Panc1 (cell line): ENCODE results near the gene TMC8. TPM values are rescaled to one million over a fixed set of nuclear protein-coding genes. Genes with fewer than 3 reads are reported as not detected.

Source experiments
- ATAC-seq: fragments of 200-7000 bp; cut with Tn5 transposase; 2 replicates; pipeline ENCODE4 v1.9.1; 2020; ENCODE audit warnings: mild to moderate bottlenecking, moderate library complexity
- BruUV-seq: library from RNA; stranded (reverse); fragments of 400-500 nt; replicated peaks from 2 replicates; lab custom pipeline; 2021; lab: Mats Ljungman, UMichigan
- CTCF ChIA-PET: fragments of 300-600 bp; sonication (Branson Sonifier 250); formaldehyde crosslinking; loops from one replicate; lab custom pipeline; 2022; ENCODE audit warnings: antibody characterized with exemption; lab: Charles Lee
- POLR2A ChIA-PET: fragments of 300-600 bp; sonication (Branson Sonifier 250); formaldehyde crosslinking; loops from one replicate; lab custom pipeline; 2022; ENCODE audit warnings: antibody characterized with exemption; lab: Charles Lee
- DNase-seq: peaks from one replicate; pipeline ENCODE4 v3.0.0-alpha.2; 2010; ENCODE audit warnings: low read depth, low spot score
- H3K27ac ChIP-seq: 2 replicates; pipeline ENCODE4 v1.5.1; 2011; ENCODE audit warnings: mild to moderate bottlenecking, low read length, inconsistent platforms
- H3K27me3 ChIP-seq: fragments of 200-500 bp; sonication (Bioruptor generic); 2 replicates; pipeline ENCODE4 v1.6.0; 2014; ENCODE audit warnings: low read length, inconsistent platforms; ENCODE audit not compliant: control insufficient read depth, insufficient read depth
- H3K36me3 ChIP-seq: fragments of 200-500 bp; sonication (Bioruptor generic); 2 replicates; pipeline ENCODE4 v1.5.1; 2014; ENCODE audit warnings: inconsistent platforms, mild to moderate bottlenecking, low read length, moderate library complexity; ENCODE audit not compliant: control insufficient read depth, insufficient read depth
- H3K4me1 ChIP-seq: 2 replicates; pipeline ENCODE4 v1.5.1; 2011; ENCODE audit warnings: inconsistent platforms, mild to moderate bottlenecking, low read length, moderate library complexity; ENCODE audit not compliant: control insufficient read depth, insufficient read depth
- H3K4me3 ChIP-seq, 2 experiments: 2 replicates each; pipeline ENCODE4 v1.5.1; 2011 to 2012; ENCODE audit warnings: low read depth in 2 of 2, low read length in 2 of 2, mild to moderate bottlenecking in 2 of 2, inconsistent platforms in 1 of 2, moderate library complexity in 1 of 2
- H3K9me3 ChIP-seq: fragments of 200-500 bp; sonication (Bioruptor generic); 2 replicates; pipeline ENCODE4 v1.5.1; 2014; ENCODE audit warnings: low read depth, mild to moderate bottlenecking, inconsistent platforms, low read length, moderate library complexity; ENCODE audit not compliant: control insufficient read depth, insufficient read depth
- POLR2AphosphoS5 ChIP-seq: IDR thresholded peaks from 2 replicates; pipeline ENCODE4 v1.6.1; 2012; ENCODE audit warnings: mild to moderate bottlenecking, low read depth, low read length, moderate library complexity
- REST ChIP-seq, 2 experiments: IDR thresholded peaks; 2 replicates each; pipeline ENCODE4 v1.6.1; 2011 to 2012; ENCODE audit warnings: low read depth in 2 of 2, control low read depth in 1 of 2, low read length in 1 of 2, mild to moderate bottlenecking in 1 of 2, moderate library complexity in 1 of 2; ENCODE audit not compliant: insufficient read depth in 1 of 2
- SIN3A ChIP-seq: IDR thresholded peaks from 2 replicates; pipeline ENCODE4 v1.6.1; 2012; ENCODE audit warnings: low read depth, mild to moderate bottlenecking, low read length, moderate library complexity, borderline replicate concordance; ENCODE audit not compliant: insufficient read depth
- TCF7L2 ChIP-seq: IDR thresholded peaks from 2 replicates; pipeline ENCODE4 v1.6.1; 2011; ENCODE audit warnings: mild to moderate bottlenecking, low read depth, low read length, inconsistent platforms
- in situ Hi-C: cut with HindIII; loops from 2 replicates; pipeline ENCODE4 v1.10.0; 2016; ENCODE audit warnings: low sequenced_read_pairs, low pct_unique_long_range_greater_than_20kb
- intact Hi-C: fragments of 100-400 bp; cut with micrococcal nuclease; formaldehyde crosslinking; loops from one replicate; pipeline ENCODE4 v1.10.0; 2022; ENCODE audit not compliant: unreplicated experiment
- total RNA-seq: library from RNA; stranded (reverse); gene quantifications from one replicate; pipeline ENCODE4 v1.2.1, GENCODE V29; 2021; ENCODE audit not compliant: unreplicated experiment
- TF ChIP-seq, protein P1 (sequence below): fragments of 450-650 bp; IDR thresholded peaks from 2 replicates; pipeline ENCODE4 v1.5.1; 2017; ENCODE audit warnings: mild to moderate bottlenecking

Gene TMC8
- total RNA-seq, 1 experiment from 2014 or later, result 1.4 TPM

- TSS peak; percentile 84 for BruUV-seq
- Histone ChIP-seq H3K36me3 (peaks cover 2% of the 10 kb centered on the region; the same call in 1 of the 2 replicates), H3K4me1 (peaks cover 41% of the 10 kb centered on the region), H3K27me3 (no peaks in the 10 kb centered on the region), H3K27ac (peak overlapping the region; percentile 76), H3K4me3 (peak overlapping the region; percentile 73 to 75), H3K9me3 (no peaks in the 10 kb centered on the region)
- DNase-seq (no peak), ATAC-seq (peak; percentile 46)
- ChIA-PET POLR2A (interaction anchor here (0.5 kb wide), 1 partner anchor 59 kb away, joined by 3 read pairs; the partner anchor contains the start of gene TK1), CTCF (interaction anchor here (0.7 to 0.9 kb wide), 2 partner anchors 12 to 105 kb away, joined by 3 read pairs; no protein-coding TSS in a partner anchor)
- intact Hi-C loops, result no loop called here
- TF ChIP-seq SIN3A, result no peak; the same call in 1 of the 2 replicates
- TF ChIP-seq POLR2AphosphoS5, result no peak
- TF ChIP-seq, protein P1, sequence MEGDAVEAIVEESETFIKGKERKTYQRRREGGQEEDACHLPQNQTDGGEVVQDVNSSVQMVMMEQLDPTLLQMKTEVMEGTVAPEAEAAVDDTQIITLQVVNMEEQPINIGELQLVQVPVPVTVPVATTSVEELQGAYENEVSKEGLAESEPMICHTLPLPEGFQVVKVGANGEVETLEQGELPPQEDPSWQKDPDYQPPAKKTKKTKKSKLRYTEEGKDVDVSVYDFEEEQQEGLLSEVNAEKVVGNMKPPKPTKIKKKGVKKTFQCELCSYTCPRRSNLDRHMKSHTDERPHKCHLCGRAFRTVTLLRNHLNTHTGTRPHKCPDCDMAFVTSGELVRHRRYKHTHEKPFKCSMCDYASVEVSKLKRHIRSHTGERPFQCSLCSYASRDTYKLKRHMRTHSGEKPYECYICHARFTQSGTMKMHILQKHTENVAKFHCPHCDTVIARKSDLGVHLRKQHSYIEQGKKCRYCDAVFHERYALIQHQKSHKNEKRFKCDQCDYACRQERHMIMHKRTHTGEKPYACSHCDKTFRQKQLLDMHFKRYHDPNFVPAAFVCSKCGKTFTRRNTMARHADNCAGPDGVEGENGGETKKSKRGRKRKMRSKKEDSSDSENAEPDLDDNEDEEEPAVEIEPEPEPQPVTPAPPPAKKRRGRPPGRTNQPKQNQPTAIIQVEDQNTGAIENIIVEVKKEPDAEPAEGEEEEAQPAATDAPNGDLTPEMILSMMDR, result no peak
- no peak for TF ChIP-seq TCF7L2
- TF ChIP-seq REST (IDR thresholded peaks at IDR 0.05; ENCODE audit: insufficient read depth in 1 of 2, low read depth in 2 of 2, low read length in 1 of 2), result no peak
- in situ Hi-C loops, result no loop called here
Observed at GRCh38 chr17:78127888-78128550, 2.6 kb upstream of the TMC8 start.

GRCh38 chr17:78128551-78129350 lies 1.8 kb upstream of the TMC8 start, which contains the start of gene TMC6:
Gene TMC6, minus strand, starts transcription at chr17:78128755. Its CDS starts 1,923 bp downstream, at chr17:78126832.
- POLR2A ChIA-PET, result interaction anchor here (0.5 kb wide), 1 partner anchor 58 kb away, joined by 3 read pairs; the partner anchor contains the start of gene TK1
- intact Hi-C loops, result no loop called here

More at GRCh38 chr17:78128551-78129350, 1.8 kb upstream of the TMC8 start, which contains the start of gene TMC6:
- in situ Hi-C loops, result no loop called here
- CTCF ChIA-PET, result interaction anchor here (0.7 to 0.8 kb wide), 2 partner anchors 12 to 106 kb away, joined by 3 read pairs; no protein-coding TSS in a partner anchor
- peak within 1 kb of the TSS; percentile 73 to 75 for H3K4me3 ChIP-seq
- H3K4me1 ChIP-seq, result peaks cover 41% of the 10 kb centered on the region
- H3K27ac ChIP-seq, result peak within 1 kb of the TSS; percentile 76
- no peak; the same call in 1 of the 2 replicates for TF ChIP-seq SIN3A
- peak; percentile 36; the same call in 1 of the 2 replicates for TF ChIP-seq POLR2AphosphoS5
- TF ChIP-seq, protein P1, result no peak
- ATAC-seq (peak; percentile 28), DNase-seq (no peak)
- H3K27me3 ChIP-seq, result no peaks in the 10 kb centered on the region
- BruUV-seq, result no TSS peak
- H3K36me3 ChIP-seq, result peaks cover 2% of the 10 kb centered on the region; the same call in 1 of the 2 replicates
- no peaks in the 10 kb centered on the region for H3K9me3 ChIP-seq
